Measurements from ENCODE around the gene DAB2IP. TPM values are rescaled to one million over a fixed set of nuclear protein-coding genes. Genes with fewer than 3 reads are reported as not detected.

DAB2IP gene
- total and polyA plus RNA-seq, 2 of the 4 experiments (the other 2 are of a cell fraction), result 5.6 to 17.2 TPM

GRCh38 chr9:121625590-121625989, 25.8 kb upstream of the DAB2IP start:
- H3K4ac ChIP-seq (ENCODE audit: low read depth, low read length), result no peak overlapping the region
- WGBS, 2 experiments (ENCODE audit: extremely low coverage in 2 of 2, insufficient read length in 1 of 2), result no CpG with 5 or more reads among the region's 3 CpGs
- H3K4me3 ChIP-seq (ENCODE audit: insufficient read depth, low read depth, low read length), result no peak overlapping the region
- no peak overlapping the region for H3K18ac ChIP-seq (ENCODE audit: low read depth, low read length)
- ATAC-seq (ENCODE audit: low read depth), result no peak
- no peak overlapping the region for H2BK5ac ChIP-seq (ENCODE audit: low read depth, low read length, poor library complexity, severe bottlenecking)
- no peak overlapping the region for H2AK5ac ChIP-seq (ENCODE audit: low read depth, low read length)
- no peak overlapping the region for H4K5ac ChIP-seq (ENCODE audit: low read depth, low read length)
- peaks cover 15% of the 10 kb centered on the region; the same call in 1 of the 2 replicates for H4K20me1 ChIP-seq (ENCODE audit: insufficient read depth, low read length)
- H3K23ac ChIP-seq (ENCODE audit: low read depth, low read length), result no peak overlapping the region
- no peak overlapping the region for H2BK15ac ChIP-seq (ENCODE audit: low read depth, low read length)
- TF ChIP-seq ELK1 (IDR thresholded peaks at IDR 0.05; ENCODE audit: borderline replicate concordance, low read depth, low read length) (no peak), NFE2L2 (IDR thresholded peaks at IDR 0.05; ENCODE audit: low read depth, low read length) (no peak), CHD1 (IDR thresholded peaks at IDR 0.05; ENCODE audit: low read depth, low read length) (no peak), RAD21 (IDR thresholded peaks at IDR 0.05; ENCODE audit: low read length) (no peak), MAZ (IDR thresholded peaks at IDR 0.05; ENCODE audit: borderline replicate concordance, low read depth, low read length) (no peak), CEBPB (IDR thresholded peaks at IDR 0.05; ENCODE audit: low read depth, low read length) (no peak), SMC3 (IDR thresholded peaks at IDR 0.05; ENCODE audit: low read depth, low read length) (no peak), POLR2A (IDR thresholded peaks at IDR 0.05; ENCODE audit: low read depth, low read length) (no peak), USF2 (IDR thresholded peaks at IDR 0.05; ENCODE audit: low read depth, low read length) (no peak), CTCF (conservative IDR thresholded peaks at IDR 0.05; ENCODE audit: low read depth, low read length) (no peak), FOS (IDR thresholded peaks at IDR 0.05; ENCODE audit: low read depth, low read length) (no peak), BHLHE40 (IDR thresholded peaks at IDR 0.05; ENCODE audit: low read depth, low read length) (no peak), MXI1 (IDR thresholded peaks at IDR 0.05; ENCODE audit: borderline replicate concordance, low read depth, low read length) (no peak), MAFK (IDR thresholded peaks at IDR 0.05; ENCODE audit: low read depth, low read length) (no peak), RCOR1 (IDR thresholded peaks at IDR 0.05; ENCODE audit: insufficient replicate concordance, low read length) (no peak), RFX5 (IDR thresholded peaks at IDR 0.05; ENCODE audit: low read depth, low read length) (no peak)
- H3K4me1 ChIP-seq (ENCODE audit: control insufficient read depth, insufficient read depth, low read length), result peaks cover 4% of the 10 kb centered on the region; the same call in 1 of the 2 replicates
- no peaks in the 10 kb centered on the region for H3K9me1 ChIP-seq (ENCODE audit: insufficient read depth, low read length)
- H4K91ac ChIP-seq (ENCODE audit: insufficient read depth, low read depth, low read length), result no peak overlapping the region
- H3K36me3 ChIP-seq (ENCODE audit: control insufficient read depth, insufficient read depth, low read length), result no peaks in the 10 kb centered on the region
- no TSS peak for BruUV-seq (replicated peaks)
- H2BK120ac ChIP-seq (ENCODE audit: low read depth, low read length), result no peak overlapping the region
- no peaks in the 10 kb centered on the region for H3K9me3 ChIP-seq (ENCODE audit: control insufficient read depth, insufficient read depth, low read length)
- no peak for DNase-seq
- no peak overlapping the region for H3K9ac ChIP-seq (ENCODE audit: low read depth, low read length)
- dilution Hi-C loops (cut with HindIII; ENCODE audit: low sequenced_read_pairs, unreplicated experiment) (no loop called here), in situ Hi-C loops (cut with MboI; ENCODE audit: low sequenced_read_pairs) (no loop called here), intact Hi-C loops (cut with micrococcal nuclease) (no loop called here)
- H4K8ac ChIP-seq (ENCODE audit: low read depth in 2 of 2, low read length in 2 of 2), result no peak overlapping the region
- no peaks in the 10 kb centered on the region for H3K79me1 ChIP-seq (ENCODE audit: low read depth in 1 of 2, low read length in 2 of 2)
- no peak overlapping the region for H3K4me2 ChIP-seq (ENCODE audit: low read depth, low read length)
- ChIA-PET CTCF (no interaction called here), POLR2A (ENCODE audit: unreplicated experiment) (no interaction called here)
- H2BK20ac ChIP-seq (ENCODE audit: low read depth, low read length), result no peak overlapping the region
- H2AFZ ChIP-seq (replicated peaks; ENCODE audit: low read length, poor library complexity), result no peak overlapping the region
- no peak overlapping the region for H3K27ac ChIP-seq (ENCODE audit: insufficient read depth, low read length)
- no peaks in the 10 kb centered on the region for H3K27me3 ChIP-seq (ENCODE audit: control insufficient read depth, insufficient read depth, low read length)
- H3K14ac ChIP-seq (replicated peaks; ENCODE audit: low read depth, low read length), result no peak overlapping the region
- H3K56ac ChIP-seq (ENCODE audit: extremely low read depth, insufficient read depth, low read length), result no peak overlapping the region
- no peak overlapping the region for H2AK9ac ChIP-seq (replicated peaks; ENCODE audit: low read depth, low read length, poor library complexity)
